Stomach smooth muscle (tissue), 2 donors: Measurements from ENCODE around the gene SPACDR.

Source experiments
- H3K27ac ChIP-seq: one replicate; pipeline ENCODE4 v1.7.0; 2013; ENCODE audit warnings: mild to moderate bottlenecking, low read length, inconsistent platforms
- H3K27me3 ChIP-seq, 2 donors: one replicate each; pipeline ENCODE4 v1.7.0; 2013; ENCODE audit warnings: low read length in 2 of 2; ENCODE audit not compliant: insufficient read depth in 2 of 2, control insufficient read depth in 1 of 2
- H3K36me3 ChIP-seq, 2 donors: one replicate each; pipeline ENCODE4 v1.7.0; 2013; ENCODE audit warnings: low read length in 2 of 2; ENCODE audit not compliant: control insufficient read depth in 2 of 2, insufficient read depth in 2 of 2
- H3K4me1 ChIP-seq: one replicate; pipeline ENCODE4 v1.7.0; 2013; ENCODE audit warnings: low read length; ENCODE audit not compliant: control insufficient read depth, insufficient read depth
- H3K4me3 ChIP-seq, 2 donors: one replicate each; pipeline ENCODE4 v1.7.0; 2013; ENCODE audit warnings: low read length in 2 of 2
- H3K9ac ChIP-seq, 2 donors: one replicate each; pipeline ENCODE4 v1.7.0; 2013; ENCODE audit warnings: low read length in 2 of 2, mild to moderate bottlenecking in 1 of 2
- H3K9me3 ChIP-seq, 2 donors: one replicate each; pipeline ENCODE4 v1.7.0; 2013; ENCODE audit warnings: low read length in 2 of 2; ENCODE audit not compliant: control insufficient read depth in 2 of 2
- donor health status: healthy.
- donor health status: Pancreatic carcinoma.

The SPACDR gene

GRCh38 chr7:100425347-100425746 lies 38.7 kb downstream of the SPACDR start:
- no peak overlapping the region for H3K9ac ChIP-seq
- no peaks in the 10 kb centered on the region for H3K36me3 ChIP-seq
- no peak overlapping the region for H3K27ac ChIP-seq
- H3K4me3 ChIP-seq: no peak overlapping the region
- no peaks in the 10 kb centered on the region for H3K9me3 ChIP-seq
- H3K27me3 ChIP-seq: no peaks in the 10 kb centered on the region
- peaks cover 8% of the 10 kb centered on the region for H3K4me1 ChIP-seq

- Histone ChIP-seq H3K9me3 (no peaks in the 10 kb centered on the region), H3K27me3 (no peaks in the 10 kb centered on the region), H3K36me3 (no peaks in the 10 kb centered on the region), H3K4me3 (no peak overlapping the region), H3K27ac (no peak overlapping the region), H3K9ac (no peak overlapping the region), H3K4me1 (peaks cover 8% of the 10 kb centered on the region)
These were observed 40.7 kb downstream of the SPACDR start for GRCh38 chr7:100423315-100423714.

- H3K4me1 ChIP-seq: no peaks in the 10 kb centered on the region
- H3K36me3 ChIP-seq: no peaks in the 10 kb centered on the region
- no peaks in the 10 kb centered on the region for H3K27me3 ChIP-seq
- no peak overlapping the region for H3K4me3 ChIP-seq
- H3K27ac ChIP-seq: no peak overlapping the region
- H3K9ac ChIP-seq: no peak overlapping the region
- H3K9me3 ChIP-seq: no peaks in the 10 kb centered on the region
These were observed 44.3 kb downstream of the SPACDR start for GRCh38 chr7:100419660-100420226.

DNA sequence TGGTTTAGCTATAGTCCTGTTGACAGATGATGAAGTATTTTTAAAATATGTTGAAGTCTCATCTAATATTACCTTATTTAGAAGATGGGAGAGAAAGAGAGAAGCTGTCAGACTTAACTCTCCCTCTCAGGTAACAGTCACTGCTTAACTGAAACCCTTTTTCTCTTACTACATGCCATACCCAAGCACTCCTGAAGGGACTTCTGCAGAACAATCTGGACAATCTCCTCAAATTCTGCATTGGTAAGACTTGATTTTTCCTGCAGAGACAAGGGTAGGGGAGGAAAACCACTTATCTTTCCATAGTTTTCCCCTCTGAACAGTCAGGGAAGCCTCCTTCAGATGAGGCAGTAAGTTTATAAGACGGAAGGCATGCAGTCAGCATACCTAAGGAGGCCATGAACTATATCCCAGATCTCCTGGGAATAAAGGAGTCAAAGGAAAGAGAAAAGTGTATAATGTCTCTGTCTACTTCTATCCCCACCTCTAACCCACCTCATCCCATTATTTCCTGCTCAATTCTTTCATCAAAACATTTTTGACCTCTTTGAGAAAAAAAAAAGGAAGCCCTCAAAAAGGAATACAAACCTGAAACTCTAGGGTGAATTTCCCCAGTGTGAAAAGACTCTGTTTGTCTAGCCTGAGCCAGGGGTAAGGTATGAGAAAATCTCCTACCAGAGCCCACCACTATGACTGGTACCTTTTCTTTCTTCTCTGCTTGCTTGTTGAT lies 45.0 kb downstream of the SPACDR start:
- Histone ChIP-seq H3K27me3 (no peaks in the 10 kb centered on the region), H3K4me3 (no peak overlapping the region), H3K4me1 (no peaks in the 10 kb centered on the region), H3K9me3 (no peaks in the 10 kb centered on the region), H3K36me3 (no peaks in the 10 kb centered on the region), H3K9ac (no peak overlapping the region), H3K27ac (no peak overlapping the region)

GRCh38 chr7:100415448-100415847 lies 48.6 kb downstream of the SPACDR start:
- Histone ChIP-seq H3K9ac (no peak overlapping the region), H3K27ac (no peak overlapping the region), H3K4me1 (no peaks in the 10 kb centered on the region), H3K27me3 (no peaks in the 10 kb centered on the region), H3K9me3 (no peaks in the 10 kb centered on the region), H3K36me3 (no peaks in the 10 kb centered on the region), H3K4me3 (no peak overlapping the region)

- Histone ChIP-seq H3K4me1 (no peaks in the 10 kb centered on the region), H3K9me3 (no peaks in the 10 kb centered on the region), H3K27ac (no peak overlapping the region), H3K36me3 (no peaks in the 10 kb centered on the region), H3K27me3 (no peaks in the 10 kb centered on the region), H3K9ac (no peak overlapping the region), H3K4me3 (no peak overlapping the region)
These were observed 50.2 kb downstream of the SPACDR start for GRCh38 chr7:100413889-100414288.

DNA sequence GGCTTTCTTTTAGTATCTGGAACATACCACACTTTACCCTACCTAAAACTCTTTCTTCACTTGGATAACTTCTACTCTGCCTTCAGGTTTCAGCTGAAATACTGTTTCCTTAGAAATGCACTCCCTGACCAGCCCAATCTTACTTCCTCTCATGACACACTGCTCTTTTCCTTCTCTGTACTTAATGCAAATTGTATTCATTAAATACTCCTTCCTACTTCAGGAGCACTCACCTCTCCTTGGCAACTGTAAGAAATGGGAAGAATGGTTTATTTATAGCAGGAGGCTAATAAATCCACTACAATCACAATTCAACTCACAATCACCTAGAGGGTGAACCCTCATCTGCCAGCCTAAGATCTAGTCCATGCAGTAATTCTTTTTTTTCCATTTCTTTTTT lies 50.7 kb downstream of the SPACDR start:
- no peak overlapping the region for H3K27ac ChIP-seq
- no peaks in the 10 kb centered on the region for H3K36me3 ChIP-seq
- no peaks in the 10 kb centered on the region for H3K9me3 ChIP-seq
- H3K4me3 ChIP-seq: no peak overlapping the region
- H3K4me1 ChIP-seq: no peaks in the 10 kb centered on the region
- no peaks in the 10 kb centered on the region for H3K27me3 ChIP-seq
- no peak overlapping the region for H3K9ac ChIP-seq

DNA sequence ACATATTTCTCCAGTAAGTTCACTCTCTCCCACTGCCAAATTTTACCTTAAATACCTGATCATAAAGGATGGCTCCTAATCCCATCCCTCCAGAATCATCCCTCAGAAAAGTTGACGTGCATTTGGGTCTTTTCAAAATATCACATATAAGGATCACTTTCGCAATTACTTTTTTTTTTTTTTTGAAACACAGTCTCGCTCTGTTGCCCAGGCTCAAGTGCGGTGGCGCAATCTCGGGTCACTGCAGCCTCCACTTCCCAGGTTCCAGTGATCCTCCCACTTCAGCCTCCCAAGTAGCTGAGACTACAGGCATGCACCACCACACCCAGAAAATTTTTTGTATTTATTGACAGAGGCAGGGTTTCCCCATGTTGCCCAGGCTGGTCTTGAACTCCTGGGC lies 53.0 kb downstream of the SPACDR start:
- no peak overlapping the region for H3K27ac ChIP-seq
- H3K9me3 ChIP-seq: no peaks in the 10 kb centered on the region
- no peaks in the 10 kb centered on the region for H3K36me3 ChIP-seq
- no peak overlapping the region for H3K9ac ChIP-seq
- no peaks in the 10 kb centered on the region for H3K27me3 ChIP-seq
- H3K4me1 ChIP-seq: no peaks in the 10 kb centered on the region
- H3K4me3 ChIP-seq: no peak overlapping the region

DNA sequence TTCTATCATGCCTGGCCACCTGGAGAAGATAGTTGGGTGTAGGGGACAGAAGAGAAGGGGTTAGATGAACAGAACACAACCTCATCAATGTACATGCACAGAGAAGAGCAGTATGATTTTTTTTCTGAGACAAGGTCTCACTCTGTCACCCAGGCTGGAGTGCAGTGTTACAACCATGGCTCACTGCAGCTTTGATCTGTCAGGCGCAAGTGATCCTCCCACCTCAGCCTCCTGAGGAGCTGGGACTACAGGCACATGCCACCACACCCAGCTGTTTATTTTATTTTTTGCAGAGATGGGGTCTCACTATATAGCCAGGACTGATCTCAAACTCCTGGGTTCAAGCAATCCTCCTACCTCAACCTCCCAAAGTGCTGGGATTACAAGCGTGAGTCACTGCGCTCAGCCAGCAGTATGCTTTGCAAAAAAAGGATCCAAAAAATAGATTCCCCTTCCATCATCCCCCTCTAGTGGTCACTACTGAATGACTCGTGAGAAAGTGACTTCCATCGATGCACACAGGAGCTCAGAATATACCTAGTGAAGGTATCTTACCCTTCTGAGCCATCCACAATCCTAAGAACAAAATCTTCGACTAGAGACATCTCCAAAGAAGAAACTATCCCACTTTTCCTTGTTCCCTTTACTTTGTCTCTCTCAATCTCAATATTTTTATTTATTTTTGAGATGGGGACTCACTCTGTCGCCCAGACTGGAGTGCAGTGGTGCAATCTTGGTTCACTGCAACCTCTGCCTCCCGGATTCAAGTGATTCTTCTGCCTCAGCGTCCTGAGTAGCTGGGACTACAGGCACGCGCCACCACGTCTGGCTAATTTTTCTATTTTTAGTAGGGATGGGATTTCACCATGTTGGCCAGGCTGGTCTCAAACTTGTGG lies 56.5 kb downstream of the SPACDR start:
- no peak overlapping the region for H3K27ac ChIP-seq
- H3K4me1 ChIP-seq: no peaks in the 10 kb centered on the region
- H3K9me3 ChIP-seq: no peaks in the 10 kb centered on the region
- H3K27me3 ChIP-seq: no peaks in the 10 kb centered on the region
- no peaks in the 10 kb centered on the region for H3K36me3 ChIP-seq
- H3K9ac ChIP-seq: no peak overlapping the region
- H3K4me3 ChIP-seq: no peak overlapping the region

- no peak overlapping the region for H3K9ac ChIP-seq
- no peaks in the 10 kb centered on the region for H3K9me3 ChIP-seq
- no peak overlapping the region for H3K27ac ChIP-seq
- H3K4me1 ChIP-seq: no peaks in the 10 kb centered on the region
- no peak overlapping the region for H3K4me3 ChIP-seq
- H3K36me3 ChIP-seq: no peaks in the 10 kb centered on the region
- H3K27me3 ChIP-seq: no peaks in the 10 kb centered on the region
These were observed 57.3 kb downstream of the SPACDR start for GRCh38 chr7:100406767-100407166.
